GM19238 (cell line): Measurements from ENCODE around the gene MCMBP.

Source experiments
- DNase-seq: peaks from one replicate; pipeline ENCODE4 v3.0.0; 2011; ENCODE audit warnings: low spot score; ENCODE audit not compliant: insufficient read length

Gene MCMBP

GRCh38 chr10:119784340-119785067, 88.1 kb downstream of the MCMBP start:
- DNase-seq = no peak

DNA sequence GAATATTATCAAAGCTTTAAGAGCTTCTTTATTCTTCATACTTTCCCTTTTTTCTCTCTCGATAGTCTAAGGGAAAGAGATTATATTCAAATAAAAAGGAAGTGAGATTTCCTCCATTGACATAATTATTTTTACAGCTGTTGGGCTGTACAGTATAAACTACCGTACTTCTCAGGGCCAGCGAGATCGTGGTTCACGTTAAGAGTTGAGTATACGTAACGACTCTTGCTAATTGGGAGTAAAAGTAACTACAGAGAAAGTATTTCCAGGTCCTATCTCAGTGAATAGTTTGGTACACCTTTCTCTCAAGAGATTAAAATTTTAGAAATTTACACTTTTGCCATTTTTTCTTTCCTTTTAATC, 89.0 kb downstream of the MCMBP start:
- no peak for DNase-seq

DNA sequence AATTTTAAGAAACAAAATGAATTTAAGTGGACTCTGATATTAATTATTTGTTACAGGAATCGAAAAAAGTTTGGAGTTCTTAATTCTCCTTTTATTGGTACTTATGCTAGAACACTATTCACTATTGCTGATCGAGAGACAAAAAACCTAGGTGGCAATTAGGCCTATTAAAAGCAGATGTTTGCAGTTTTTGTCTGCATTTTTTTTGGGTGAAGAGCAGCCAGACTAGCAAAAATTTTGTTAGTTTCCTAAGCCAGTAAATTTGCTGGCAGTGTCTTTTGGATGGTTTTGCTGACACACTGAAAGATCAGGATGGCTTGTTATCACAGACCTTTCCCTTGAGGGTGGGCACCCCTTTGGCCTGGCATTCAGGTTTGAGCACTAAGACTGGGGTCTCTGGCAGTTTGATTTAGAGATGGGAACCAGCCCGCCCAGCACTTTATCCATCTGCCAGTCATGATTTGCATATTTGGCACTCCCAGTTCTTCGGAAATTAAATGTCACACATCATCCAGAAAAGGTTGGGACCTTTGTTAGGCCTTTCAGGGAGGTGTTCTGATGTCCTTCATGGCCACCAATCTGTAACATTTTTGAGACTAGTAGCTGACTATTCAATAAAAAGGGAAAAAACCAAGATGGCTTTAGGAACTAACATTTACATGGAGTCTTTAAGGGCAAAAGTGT, 89.5 kb downstream of the MCMBP start:
- DNase-seq = no peak

- no peak for DNase-seq
Observed at GRCh38 chr10:119781498-119781897, 91.1 kb downstream of the MCMBP start.

DNA sequence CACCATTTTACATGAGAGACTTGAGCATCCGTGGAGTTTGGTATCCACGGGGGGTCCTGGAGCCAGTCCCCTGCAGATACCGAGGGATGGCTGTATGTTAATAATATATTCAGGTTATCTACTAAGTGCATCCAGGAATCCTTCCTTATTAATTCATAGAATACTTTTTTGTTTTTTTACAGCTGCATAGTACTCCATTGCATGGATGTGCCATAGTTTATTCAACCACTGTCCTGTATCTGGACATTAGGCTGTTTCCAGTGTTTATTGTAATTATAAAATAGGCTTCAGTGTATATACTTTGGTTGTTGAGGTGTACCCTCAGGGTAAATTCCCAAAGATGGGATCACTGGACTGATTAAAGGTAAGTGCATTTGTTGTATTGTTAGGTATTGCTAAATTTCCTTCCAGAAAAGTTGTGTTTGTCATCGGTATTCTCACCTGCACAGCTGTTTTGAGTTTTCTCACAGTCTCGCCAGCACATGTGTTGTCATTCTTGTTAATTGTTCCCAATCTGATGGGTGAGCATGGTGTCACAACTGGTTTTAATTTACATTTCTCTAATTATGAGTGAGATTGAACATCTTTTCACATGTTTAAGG, 91.7 kb downstream of the MCMBP start:
- DNase-seq = no peak
